ENCODE measurements around the gene PTGIR.
A peak's percentile ranks its signal among the peaks of the same experiment; 100 is the strongest.
"Not testable (repeated sequence)": the region's sequence is repeated elsewhere in the genome, so short reads cannot be mapped to it uniquely, and the experiment has no call there.

PTGIR gene

GRCh38 chr19:46637224-46637623 lies 12.3 kb upstream of the PTGIR start:
- no peak for DNase-seq

GRCh38 chr19:46635920-46636761 lies 11.3 kb upstream of the PTGIR start, which contains the start of gene GNG8:
TSS of gene GNG8 (minus strand) at chr19:46636202. CDS start at chr19:46634682, 1,520 bp downstream.
- no peak for DNase-seq

DNA sequence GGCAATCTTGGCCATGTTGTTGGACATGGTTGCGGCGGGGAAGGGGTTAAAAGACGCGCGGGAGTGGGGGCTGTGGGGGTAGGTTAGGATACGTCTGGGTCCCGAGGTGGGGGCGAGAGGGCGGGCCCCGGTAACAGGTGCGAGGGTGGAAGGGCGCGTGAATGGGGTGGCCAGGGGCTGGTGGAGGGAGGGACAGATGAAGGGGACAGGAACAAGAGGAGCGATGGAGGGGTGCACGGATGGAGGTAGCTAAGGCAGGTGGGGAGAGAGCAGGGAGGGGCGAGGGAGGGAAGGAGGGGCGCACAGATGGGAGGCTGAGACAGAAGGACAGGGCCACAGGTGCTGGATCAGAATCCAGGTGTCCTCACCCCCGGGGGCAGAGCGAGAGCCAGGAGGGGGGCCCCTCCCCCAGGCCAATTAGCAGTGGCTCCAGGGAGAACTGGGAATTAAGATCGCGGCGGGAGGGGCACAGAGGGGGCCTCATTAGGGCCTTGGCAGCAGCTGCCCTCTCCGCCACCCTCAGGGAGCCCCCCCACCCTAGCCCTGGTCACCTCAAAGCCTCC lies 9.8 kb upstream of the PTGIR start:
- no peak for DNase-seq

DNA sequence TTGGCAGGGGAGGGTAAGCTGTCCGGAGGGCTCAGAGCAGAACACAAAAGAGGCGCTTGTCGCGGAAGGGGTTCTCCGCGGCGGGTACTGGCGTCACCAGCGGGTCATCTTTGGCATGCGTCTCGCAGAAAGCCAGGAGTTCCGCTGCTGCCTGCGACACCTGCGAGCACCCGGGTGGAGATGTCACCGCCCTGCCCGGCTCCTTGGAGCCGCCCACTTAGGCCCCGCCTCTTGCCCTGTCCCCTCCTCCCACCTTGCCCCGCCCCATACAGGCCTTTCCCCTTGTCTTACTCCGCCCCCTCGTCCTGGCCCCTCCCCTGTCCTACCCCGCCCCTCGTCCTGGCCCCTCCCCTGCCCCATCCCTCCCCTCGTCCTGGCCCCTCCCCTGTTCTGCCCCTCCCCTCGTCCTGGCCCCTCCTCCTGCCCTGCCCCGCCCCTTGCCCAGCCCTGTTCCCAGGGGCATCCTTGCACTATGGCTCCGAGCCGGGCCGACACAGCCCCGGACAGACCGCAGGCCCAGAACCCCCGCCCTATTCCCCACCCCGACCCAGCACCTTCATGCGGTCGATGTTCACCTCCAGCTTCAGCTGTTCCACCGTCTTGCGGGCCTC lies 9.3 kb upstream of the PTGIR start:
- peak; percentile 84 for DNase-seq

- DNase-seq = no peak
Observed at GRCh38 chr19:46633130-46633529, 8.2 kb upstream of the PTGIR start.

DNA sequence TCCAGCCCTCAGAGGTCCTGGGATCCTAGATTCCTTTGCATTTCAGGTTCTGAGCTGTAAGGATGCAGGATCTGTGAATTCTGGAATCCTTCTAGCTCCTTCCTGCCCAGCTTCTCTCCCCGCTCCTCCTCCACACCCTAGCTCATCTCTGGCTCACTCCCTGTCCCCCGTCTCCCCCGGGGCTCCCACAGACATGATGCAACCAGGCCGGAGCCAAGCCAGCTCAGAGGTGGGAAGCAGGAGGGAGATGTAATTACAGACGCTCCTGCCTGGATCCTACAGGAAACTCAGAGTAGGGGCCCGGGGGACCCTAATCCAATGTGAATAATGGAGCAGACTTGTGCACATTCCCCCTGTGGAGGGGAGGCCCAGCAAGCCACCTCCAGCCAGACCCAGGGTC lies 6.6 kb upstream of the PTGIR start:
- no peak for DNase-seq

GRCh38 chr19:46630586-46631205 lies 5.8 kb upstream of the PTGIR start:
- no peak for DNase-seq

GRCh38 chr19:46629546-46630025 lies 4.7 kb upstream of the PTGIR start:
- DNase-seq = no peak

GRCh38 chr19:46628970-46629369 lies 4.1 kb upstream of the PTGIR start:
- not testable (repeated sequence) for DNase-seq

- no peak for DNase-seq
Observed at GRCh38 chr19:46626446-46626845, 1.6 kb upstream of the PTGIR start.

- no peak for DNase-seq
Observed at GRCh38 chr19:46625731-46626130, 842 bp upstream of the PTGIR start.

- DNase-seq = no peak
Observed at GRCh38 chr19:46623915-46624502, 880 bp downstream of the PTGIR start.

DNA sequence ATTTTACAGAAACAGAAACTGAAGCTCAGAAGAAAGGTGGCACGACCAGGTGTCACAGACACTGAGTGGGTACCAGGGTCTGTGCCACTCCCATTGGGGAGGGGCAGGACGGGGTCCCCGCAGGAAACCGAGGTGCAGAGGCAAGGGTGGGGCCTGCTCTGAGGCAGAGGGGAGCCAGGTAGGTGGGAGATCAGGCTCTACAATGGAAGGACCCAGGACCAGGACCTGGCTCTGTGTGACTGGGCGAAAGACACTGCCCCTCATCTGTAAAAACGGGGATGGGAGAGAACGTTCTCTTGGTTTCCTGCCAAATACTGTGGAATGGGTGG lies 2.8 kb downstream of the PTGIR start:
- no peak for DNase-seq

DNA sequence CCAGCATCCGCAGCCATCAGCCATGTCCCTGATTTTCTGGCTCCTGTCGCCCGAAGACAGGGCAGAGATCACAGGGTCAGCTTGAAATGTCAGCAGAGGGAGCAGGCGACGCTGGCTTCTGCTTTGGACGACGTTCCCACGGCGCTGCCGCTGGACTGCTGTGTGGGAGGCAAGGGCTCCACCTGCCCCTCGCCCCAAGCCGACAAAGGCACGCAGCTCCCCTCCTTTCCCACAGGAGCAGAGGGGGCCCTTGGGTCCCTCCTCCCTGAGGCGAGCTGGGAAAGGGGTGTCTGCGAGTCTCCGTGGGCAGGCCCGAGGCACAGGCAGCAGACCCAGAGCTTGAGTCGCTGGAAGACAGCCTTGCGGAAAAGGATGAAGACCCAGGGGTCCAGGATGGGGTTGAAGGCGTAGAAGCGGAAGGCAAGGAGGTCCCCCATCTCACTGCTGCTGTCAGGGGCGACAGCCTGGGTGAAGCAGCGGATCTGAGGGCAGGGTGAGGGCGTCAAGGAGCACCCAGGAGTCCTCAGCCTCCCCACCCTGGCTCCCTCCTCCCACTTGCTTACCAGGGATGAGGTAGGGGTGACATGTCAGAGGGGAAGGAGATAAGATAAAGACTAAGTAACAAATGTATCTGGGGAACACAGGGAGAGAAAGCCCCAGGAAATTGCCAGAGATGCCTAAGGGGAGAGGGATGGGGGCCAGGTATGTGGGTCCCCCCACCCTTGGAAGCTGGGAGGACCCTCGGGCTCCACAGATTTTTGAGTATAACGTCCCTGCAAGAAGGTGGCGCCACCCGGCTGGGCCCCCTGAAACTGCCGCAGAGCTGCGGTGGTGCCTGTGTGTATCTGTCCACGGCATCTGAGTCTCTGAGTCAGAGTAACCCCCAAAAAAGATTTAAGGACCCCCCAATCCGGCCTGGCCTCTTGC lies 3.4 kb downstream of the PTGIR start:
- no peak for DNase-seq

GRCh38 chr19:46620716-46621115 lies 4.2 kb downstream of the PTGIR start:
- DNase-seq = no peak

DNA sequence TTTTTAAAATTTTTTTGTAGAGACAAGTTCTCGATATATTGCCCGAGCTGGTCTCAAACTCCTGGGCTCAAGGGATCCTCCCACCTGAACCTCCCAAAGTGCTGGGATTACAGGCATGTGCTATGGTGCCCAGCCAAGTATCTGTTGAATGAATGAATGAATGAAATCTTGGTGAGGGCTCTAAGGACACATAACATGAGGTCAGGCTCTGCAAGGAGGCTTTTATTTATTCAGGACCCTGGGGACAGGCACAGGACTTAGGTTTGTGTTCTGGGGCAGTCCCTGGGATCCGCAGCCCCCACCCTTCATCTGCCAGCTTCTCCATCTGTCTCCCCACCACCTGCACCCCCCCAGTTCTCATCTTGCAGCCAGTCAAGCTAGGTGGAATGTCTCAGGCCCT lies 4.6 kb downstream of the PTGIR start:
- DNase-seq = no peak

DNA sequence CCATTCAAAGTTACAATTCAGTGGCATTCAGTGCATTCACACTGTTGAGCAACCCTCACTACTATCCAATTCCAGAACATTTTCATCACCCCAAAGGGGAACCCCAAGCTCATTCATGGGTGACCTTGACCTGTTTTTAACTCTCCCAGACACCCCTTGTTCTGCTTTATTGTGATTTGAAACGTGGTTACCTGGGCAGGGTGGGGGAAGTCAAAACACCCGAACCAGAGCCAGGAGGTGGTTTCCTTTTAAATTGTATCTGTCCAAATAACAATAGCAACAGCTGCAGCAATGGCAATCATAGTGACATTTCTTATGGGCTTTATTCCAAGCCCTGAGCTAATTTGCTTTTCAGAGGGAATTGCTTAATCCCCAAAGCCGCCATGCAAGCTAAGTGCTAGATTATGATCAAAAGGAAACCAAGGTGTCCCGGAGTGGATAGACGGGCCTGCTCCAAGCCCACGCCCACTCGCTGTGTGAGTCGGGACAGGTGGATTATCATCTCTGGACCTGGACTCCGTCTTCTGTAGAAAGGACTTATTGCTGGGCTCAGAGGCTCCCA lies 6.1 kb downstream of the PTGIR start:
- no peak for DNase-seq

- DNase-seq = no peak
Observed at GRCh38 chr19:46617601-46618000, 7.3 kb downstream of the PTGIR start.

DNA sequence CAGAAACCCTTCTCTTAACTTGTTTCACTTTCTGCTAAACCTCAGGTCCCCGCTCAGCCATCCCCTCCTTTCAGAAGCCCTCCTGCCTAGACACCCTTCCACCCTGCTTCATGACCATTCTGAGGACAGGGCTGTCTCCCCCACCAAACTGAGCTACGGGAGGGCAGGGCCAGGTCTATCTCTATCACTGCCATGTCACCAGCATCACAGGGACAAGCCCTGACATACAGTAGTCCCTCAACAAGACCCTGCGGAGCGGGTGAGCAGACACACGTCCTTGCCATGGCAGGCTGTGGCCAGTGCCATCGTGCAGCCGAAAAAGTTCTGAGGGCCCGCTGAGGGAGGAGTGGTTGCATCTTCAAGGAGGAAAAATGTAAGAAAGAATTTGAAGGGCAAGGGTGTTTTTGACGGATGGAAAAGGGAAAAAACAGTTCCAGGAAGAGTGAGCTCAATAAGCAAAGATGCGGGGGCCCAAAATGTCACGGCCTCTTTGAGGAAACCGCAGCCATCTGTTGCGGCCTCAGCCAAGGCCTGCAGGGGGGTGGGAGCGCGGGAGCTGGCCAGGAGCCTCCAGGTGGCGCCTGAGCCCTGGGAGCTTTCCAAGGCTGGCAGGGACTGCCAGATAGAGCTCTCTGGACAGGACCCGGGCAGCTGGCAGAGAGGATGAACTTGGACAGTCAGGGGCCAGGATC lies 8.1 kb downstream of the PTGIR start:
- DNase-seq = no peak

DNA sequence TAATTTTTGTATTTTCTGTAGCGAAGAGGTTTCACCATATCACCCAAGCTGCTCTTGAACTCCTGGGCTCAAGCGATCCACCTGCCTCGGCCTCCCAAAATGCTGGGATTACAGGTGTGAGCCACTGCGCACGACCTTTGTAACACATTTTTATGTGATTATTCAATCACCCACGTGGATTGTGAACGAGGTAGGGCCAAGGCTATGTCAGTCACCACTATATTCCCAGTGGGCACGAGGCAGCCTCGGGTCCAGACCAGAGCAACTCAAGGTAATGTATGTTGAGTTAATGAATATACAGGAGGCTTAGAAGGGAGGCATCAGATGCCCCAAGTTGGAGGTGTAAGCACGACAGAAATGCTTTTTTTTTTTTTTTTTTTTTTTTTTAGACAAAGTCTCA lies 8.9 kb downstream of the PTGIR start:
- no peak for DNase-seq

DNA sequence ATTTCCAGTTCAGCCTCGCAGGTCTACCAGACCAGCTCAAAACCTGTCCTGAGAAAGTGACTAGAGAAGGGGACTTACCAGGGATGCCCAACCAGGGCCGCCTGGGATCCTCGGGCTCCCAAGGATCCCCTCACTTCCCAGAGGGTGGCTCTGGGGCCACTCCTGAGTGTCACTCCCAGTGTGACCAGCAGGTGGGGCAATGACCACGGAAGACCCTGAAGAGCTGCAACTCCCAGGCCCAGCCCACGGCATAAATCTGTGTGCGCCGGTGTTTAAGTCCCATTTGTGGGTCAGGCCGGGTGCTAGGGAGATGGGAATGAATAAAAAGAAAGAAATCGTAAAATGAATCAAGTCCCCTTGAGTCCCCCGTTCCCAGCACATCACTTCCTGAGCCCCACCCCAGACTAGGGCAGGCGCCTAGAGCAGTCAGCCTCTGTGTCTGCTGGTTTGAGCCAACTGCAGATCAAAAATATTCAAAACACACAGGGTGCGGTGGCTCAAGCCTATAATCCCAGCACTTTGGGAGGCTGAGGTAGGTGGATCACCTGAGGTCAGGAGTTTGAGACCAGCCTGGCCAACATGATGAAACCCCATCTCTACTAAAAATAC lies 10.7 kb downstream of the PTGIR start:
- peak; percentile 59 for DNase-seq
